ENCODE results near the gene SCNN1G. TPM values are rescaled to one million over a fixed set of nuclear protein-coding genes. Genes with fewer than 3 reads are reported as not detected.
"Not testable (repeated sequence)": the region's sequence is repeated elsewhere in the genome, so short reads cannot be mapped to it uniquely, and the experiment has no call there.

SCNN1G gene
- total and polyA plus RNA-seq, 8 donors = 3.0 to 20.4 (median 7.9) TPM

GRCh38 chr16:23248261-23249194 lies 66.0 kb downstream of the SCNN1G start:
- Histone ChIP-seq H3K4me1 (no peaks in the 10 kb centered on the region), H3K27me3 (no peaks in the 10 kb centered on the region), H3K9me3 (peaks cover 0 to 10% (median 3%) of the 10 kb centered on the region in 4 donors), H3K4me3 (no peak overlapping the region), H3K36me3 (no peaks in the 10 kb centered on the region), H3K27ac (no peak overlapping the region)
- no peak for DNase-seq
- 65 to 80% (median 76%) methylated on average over 9 of the region's 9 CpGs for WGBS, 5 donors
- no peak for TF ChIP-seq POLR2A (IDR thresholded peaks at IDR 0.05)
- TF ChIP-seq CTCF (IDR thresholded peaks at IDR 0.05) = no peak
- no peak for TF ChIP-seq EP300 (IDR thresholded peaks at IDR 0.05)
- no peak for TF ChIP-seq POLR2AphosphoS5 (IDR thresholded peaks at IDR 0.05)
- intact Hi-C loops (cut with DNase I; ENCODE audit: low total_unique reads) = no loop called here

GRCh38 chr16:23249830-23250229 lies 67.3 kb downstream of the SCNN1G start:
- intact Hi-C loops (cut with DNase I; ENCODE audit: low total_unique reads) = no loop called here
- Histone ChIP-seq H3K27ac (no peak overlapping the region), H3K4me1 (no peaks in the 10 kb centered on the region), H3K36me3 (no peaks in the 10 kb centered on the region), H3K9me3 (no peaks in the 10 kb centered on the region), H3K4me3 (no peak overlapping the region), H3K27me3 (no peaks in the 10 kb centered on the region)
- no peak for TF ChIP-seq POLR2AphosphoS5 (IDR thresholded peaks at IDR 0.05)
- TF ChIP-seq CTCF (IDR thresholded peaks at IDR 0.05) = no peak
- TF ChIP-seq POLR2A (IDR thresholded peaks at IDR 0.05) = no peak
- no peak for TF ChIP-seq EP300 (IDR thresholded peaks at IDR 0.05)
- 72 to 89% (median 84%) methylated on average over 1 of the region's 1 CpG for WGBS, 5 donors
- no peak for DNase-seq

GRCh38 chr16:23252310-23252709 lies 69.8 kb downstream of the SCNN1G start:
- no peaks in the 10 kb centered on the region for H3K36me3 ChIP-seq
- H3K27me3 ChIP-seq = no peaks in the 10 kb centered on the region
- H3K4me1 ChIP-seq = no peaks in the 10 kb centered on the region
- TF ChIP-seq POLR2A (IDR thresholded peaks at IDR 0.05) (no peak), EP300 (IDR thresholded peaks at IDR 0.05) (no peak), CTCF (IDR thresholded peaks at IDR 0.05) (no peak), POLR2AphosphoS5 (IDR thresholded peaks at IDR 0.05) (no peak)
- intact Hi-C loops (cut with DNase I; ENCODE audit: low total_unique reads) = no loop called here
- H3K27ac ChIP-seq = no peak overlapping the region
- no peak for DNase-seq
- H3K9me3 ChIP-seq = no peaks in the 10 kb centered on the region
- no peak overlapping the region for H3K4me3 ChIP-seq
- WGBS, 5 donors = 81 to 90% (median 89%) methylated on average over 5 of the region's 5 CpGs

GRCh38 chr16:23253650-23254049 lies 71.1 kb downstream of the SCNN1G start:
- H3K36me3 ChIP-seq; H3K4me3 ChIP-seq; intact Hi-C loops (cut with DNase I; ENCODE audit: low total_unique reads); H3K4me1 ChIP-seq; H3K27me3 ChIP-seq; DNase-seq; H3K9me3 ChIP-seq; H3K27ac ChIP-seq: not testable (repeated sequence)
- WGBS, 5 donors = 73 to 91% (median 89%) methylated on average over 1 of the region's 1 CpG

GRCh38 chr16:23254338-23254737 lies 71.8 kb downstream of the SCNN1G start:
- Histone ChIP-seq H3K27ac (no peak overlapping the region), H3K4me3 (no peak overlapping the region), H3K9me3 (peaks cover 0 to 3% (median 0%) of the 10 kb centered on the region in 4 donors), H3K27me3 (no peaks in the 10 kb centered on the region), H3K4me1 (no peaks in the 10 kb centered on the region), H3K36me3 (no peaks in the 10 kb centered on the region)
- no peak for DNase-seq
- TF ChIP-seq EP300 (IDR thresholded peaks at IDR 0.05) = no peak
- no peak for TF ChIP-seq POLR2A (IDR thresholded peaks at IDR 0.05)
- TF ChIP-seq POLR2AphosphoS5 (IDR thresholded peaks at IDR 0.05) = no peak
- TF ChIP-seq CTCF (IDR thresholded peaks at IDR 0.05) = no peak
- intact Hi-C loops (cut with DNase I; ENCODE audit: low total_unique reads) = no loop called here
- 47 to 63% (median 56%) methylated on average over 4 of the region's 4 CpGs for WGBS, 5 donors
